SIG-M5 treated with dmso at 0.1 percent for 504 hours (cell line): ENCODE data around the gene ZNF281.

Experiments used
- DNase-seq: peaks from one replicate; lab custom pipeline; 2025; ENCODE audit not compliant: unreplicated experiment; lab: John Stamatoyannopoulos, UW

The ZNF281 gene

DNA sequence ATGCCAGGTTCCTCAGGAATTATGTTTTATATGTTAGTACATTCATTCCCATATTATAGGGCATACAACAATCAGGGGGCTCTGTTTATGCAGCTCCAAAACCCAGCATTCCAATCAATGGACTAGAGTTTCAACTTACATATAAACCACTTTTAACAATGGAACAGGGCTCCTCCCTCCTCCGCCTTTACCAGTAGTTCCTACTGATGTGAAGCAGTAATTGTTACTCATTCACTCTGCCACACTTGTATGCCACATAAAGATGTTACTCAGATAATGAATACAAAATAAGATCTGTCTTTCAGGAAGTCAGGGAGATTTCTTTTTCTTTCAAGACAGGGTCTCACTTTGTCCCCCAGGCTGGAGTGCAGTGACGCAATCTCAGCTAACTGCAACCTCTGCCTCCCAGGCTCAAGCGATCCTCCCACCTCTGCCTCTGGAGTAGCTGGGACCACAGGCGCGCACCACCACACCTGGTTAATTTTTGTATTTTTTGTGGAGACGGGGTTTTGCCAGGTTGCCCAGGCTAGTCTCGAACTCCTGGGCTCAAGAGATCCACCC is 17.1 kb downstream of the ZNF281 start:
- no peak for DNase-seq

DNA sequence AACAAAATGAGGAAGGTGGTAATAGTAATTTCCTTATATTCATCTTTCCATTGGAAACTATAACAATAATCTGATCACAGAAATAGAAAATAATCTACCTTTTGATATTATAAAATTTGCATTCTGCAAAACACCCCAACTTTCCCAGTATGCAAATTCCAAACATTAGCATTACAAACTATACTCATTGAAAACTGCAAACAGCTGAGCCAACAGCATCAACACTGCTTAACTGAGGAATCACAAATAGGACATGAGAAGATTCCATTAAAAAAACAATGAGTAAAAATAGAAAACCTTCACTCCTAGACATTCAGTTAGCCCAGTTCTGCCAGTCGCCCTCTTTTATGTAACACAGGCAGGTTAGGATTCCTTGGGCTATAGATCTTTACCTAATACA is 18.1 kb downstream of the ZNF281 start:
- DNase-seq: no peak

- DNase-seq: no peak
These were observed 21.0 kb downstream of the ZNF281 start for GRCh38 chr1:200388791-200389190.

- DNase-seq: no peak
These were observed 23.4 kb downstream of the ZNF281 start for GRCh38 chr1:200386416-200386815.

GRCh38 chr1:200384818-200385390 is 24.9 kb downstream of the ZNF281 start:
- DNase-seq: no peak

DNA sequence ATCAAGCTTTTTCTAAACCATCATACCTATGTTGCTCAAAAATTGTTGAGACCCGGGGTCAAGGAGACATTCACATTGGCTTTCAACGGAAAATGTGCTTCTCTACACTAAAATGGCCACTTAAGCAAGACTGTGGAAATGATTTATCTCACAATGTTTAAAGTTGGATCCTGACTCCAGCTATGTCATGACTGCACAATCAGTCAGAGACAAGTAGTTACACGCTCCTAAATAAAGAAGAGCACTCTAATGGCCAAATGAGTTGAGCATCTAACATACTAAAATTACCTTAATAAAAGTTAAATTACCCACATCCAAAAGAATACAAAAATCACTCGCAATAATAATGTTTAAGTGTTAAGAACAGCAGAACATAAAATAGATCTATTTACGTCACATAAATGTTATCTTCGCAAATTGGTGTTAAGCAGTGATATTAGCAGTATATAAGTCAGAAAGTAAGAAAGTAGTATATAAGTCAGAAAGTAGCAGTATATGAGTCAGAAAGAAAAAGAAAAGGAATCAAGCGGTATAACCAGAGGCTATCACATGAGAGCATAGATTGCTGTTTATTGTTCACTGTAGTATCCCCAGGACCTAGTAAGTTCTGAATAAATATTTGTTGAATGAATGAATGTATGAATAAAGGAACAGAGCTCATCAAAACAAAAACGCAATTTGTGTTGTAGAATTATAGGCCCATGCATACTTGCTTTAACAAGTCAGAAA is 28.4 kb downstream of the ZNF281 start:
- no peak for DNase-seq

DNA sequence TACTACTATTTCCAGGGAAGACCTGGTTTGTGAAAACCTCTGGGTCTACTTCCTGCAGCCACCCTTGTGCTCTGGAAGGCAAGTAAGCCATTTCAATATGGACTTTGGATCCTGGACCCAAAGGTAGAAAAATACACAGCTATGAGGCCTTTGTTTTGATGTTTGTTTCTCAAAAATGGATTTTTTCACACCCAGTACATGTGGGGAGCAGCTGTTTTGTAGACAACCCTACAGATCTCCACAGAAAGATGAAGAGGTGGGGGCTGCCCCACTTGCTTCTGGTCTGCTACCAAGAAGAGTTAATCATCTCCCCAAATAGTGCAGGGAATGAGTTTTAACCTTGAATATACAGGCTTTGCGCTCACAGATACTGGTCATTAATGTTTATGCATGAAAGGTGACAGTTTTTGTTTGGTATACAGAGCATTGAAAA is 29.2 kb downstream of the ZNF281 start:
- DNase-seq: no peak

GRCh38 chr1:200379940-200380588 is 29.8 kb downstream of the ZNF281 start:
- no peak for DNase-seq

GRCh38 chr1:200379432-200379757 is 30.4 kb downstream of the ZNF281 start:
- no peak for DNase-seq

- no peak for DNase-seq
These were observed 31.7 kb downstream of the ZNF281 start for GRCh38 chr1:200378096-200378495.

GRCh38 chr1:200376528-200376927 is 33.3 kb downstream of the ZNF281 start:
- DNase-seq: no peak

DNA sequence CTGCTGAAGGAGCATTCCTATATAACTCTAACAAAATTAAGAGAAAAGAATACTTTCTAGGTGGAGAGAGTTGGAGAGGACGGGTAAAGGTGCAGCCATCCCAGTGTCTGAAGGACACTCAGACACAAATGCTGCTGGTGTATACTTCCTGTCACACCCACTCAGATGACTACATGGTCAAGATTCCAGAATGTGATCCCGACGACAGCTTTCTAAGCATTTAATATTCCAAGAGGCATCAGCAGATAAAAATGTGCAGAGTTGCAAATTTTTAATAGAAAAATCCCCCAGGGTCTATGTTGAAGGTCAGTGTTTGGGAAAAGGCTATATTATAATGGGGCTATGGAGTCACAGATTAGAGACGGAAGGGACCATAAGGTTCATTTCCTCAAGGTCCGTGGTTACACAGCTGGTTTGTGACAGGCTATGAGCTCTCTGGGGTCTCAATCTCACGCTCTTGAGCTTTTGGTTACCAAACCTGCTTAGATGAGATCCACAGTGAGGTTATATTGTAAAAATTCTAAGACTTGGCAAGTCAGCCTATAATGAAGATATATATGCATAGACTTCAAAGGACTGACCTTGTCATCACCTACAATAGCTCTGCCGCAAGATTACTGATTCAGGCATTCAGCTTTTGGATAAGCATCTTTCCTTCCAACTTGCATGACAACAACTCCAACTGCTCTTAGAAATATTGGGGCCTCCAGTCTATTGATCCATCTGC is 35.1 kb downstream of the ZNF281 start:
- DNase-seq: no peak

DNA sequence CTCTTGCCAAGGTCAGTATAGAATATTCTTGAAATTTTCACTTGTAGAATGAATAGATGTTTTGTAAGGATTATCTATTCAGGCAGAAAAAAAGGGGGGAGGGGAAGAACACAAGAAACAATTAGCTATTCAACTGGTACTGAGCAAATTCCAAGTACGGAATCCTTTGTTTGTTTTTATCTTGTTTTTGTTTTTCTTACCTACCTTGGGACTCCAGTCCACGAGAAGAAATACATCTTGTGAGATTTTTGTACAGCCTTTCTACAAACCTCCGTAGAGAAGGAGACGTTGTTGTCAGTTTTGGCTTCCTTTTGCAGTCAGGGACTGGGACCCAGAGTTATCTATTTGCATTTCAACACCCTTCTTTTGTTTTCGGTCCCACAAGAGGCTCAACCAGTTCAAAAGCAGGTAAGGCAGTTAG is 36.0 kb downstream of the ZNF281 start:
- DNase-seq: no peak

DNA sequence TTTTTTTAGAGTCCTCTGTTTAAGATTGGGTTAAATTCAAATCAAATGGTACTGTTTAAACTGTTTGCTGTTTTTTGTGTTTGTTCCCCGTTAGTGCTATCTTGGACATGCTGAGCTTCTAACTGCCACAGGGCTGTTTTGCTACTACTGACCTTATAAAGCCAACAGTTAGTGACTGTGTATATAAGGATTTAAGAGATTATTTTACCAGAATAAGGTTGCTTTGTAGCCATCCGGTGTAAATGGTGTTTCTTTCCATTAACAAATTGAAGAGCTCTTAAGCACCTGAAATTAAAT is 37.0 kb downstream of the ZNF281 start:
- DNase-seq: no peak

DNA sequence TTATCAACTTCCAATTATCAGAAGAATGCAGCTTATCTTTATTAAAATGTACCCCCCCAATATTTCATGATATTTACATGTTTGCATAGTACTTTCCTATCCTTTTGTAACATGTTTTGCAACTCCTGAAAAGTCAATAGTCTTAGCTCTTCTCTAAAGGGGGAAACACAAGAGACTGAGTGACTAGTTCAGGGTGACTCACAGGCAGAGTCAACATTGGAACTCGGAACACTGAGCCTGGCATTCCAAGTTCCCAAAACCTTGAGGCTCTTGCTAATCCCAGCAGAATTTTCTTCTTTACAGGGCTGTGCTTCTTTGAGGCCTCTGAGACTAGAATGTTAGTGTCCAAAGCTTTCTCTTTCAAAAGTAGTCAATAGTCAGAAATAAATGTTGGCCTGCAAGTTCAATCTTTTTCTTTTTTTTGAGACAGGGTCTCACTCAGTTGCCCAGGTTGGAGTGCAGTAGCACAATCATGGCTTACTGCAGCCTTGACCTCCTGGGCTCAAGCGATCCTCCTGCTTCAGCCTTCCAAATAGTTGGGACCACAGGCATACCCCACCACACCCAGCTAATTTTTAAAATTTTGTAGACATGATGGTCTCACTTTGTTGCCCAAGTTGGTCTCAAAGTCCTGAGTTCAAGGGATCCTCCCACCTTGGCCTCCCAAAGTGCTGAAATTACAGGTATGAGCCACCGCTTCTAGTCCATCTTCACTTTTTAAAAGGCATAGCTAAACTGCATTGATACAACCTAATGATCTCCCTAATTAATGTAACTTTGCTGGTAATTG is 37.5 kb downstream of the ZNF281 start:
- DNase-seq: peak; percentile 84

- DNase-seq: no peak
These were observed 40.1 kb downstream of the ZNF281 start for GRCh38 chr1:200369706-200370105.

- no peak for DNase-seq
These were observed 40.7 kb downstream of the ZNF281 start for GRCh38 chr1:200369131-200369530.

DNA sequence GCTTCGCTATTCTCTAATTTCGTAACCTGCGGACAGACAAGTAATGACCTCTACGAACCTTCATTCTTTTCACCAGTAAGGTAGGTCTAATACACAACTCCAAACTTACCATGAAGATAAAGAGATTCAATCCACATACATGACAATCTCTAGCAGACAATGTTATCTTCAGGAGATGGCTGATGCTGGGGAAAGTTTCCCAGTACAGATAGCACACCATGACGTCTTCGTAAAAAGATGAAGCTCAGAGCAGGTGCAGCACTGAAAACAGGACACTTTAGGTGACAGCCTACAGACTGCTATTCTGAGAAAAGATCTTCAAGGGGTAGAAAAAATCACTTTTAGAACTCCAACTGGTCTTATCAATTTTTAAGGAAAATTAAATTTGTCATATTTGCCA is 41.3 kb downstream of the ZNF281 start:
- DNase-seq: no peak

GRCh38 chr1:200367841-200368534 is 41.8 kb downstream of the ZNF281 start:
- DNase-seq: peak; percentile 97

DNA sequence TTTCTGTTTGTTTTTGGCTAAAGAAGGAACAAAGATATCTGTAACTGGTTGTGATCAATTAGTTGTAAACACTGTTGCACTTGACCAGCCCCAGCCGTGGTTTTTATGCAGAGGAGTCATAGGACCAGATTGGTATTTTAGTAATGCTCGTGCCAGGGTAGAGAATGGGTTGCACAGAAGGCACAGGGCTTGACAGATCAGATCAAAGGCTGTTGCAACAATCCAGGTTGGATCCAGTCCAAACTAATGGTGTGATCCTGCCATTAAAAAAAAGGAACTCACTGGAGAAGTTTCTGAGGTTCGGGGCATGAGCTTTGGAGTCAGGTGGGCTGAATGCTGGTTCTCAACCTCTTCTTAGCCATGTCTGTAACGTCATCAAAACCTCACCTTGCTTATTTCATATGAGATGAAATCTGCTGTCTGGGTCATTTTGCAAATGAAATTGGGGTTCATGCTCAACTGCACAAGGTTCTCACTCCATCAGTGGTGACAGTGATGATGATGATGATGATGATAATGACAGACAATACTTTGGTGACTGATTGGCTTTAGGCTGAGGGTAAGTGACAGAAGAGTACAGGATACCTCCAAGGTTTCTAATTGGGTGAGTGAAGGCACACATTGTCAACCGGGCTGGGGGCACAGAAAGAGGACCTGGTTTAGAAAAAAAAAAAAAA is 43.1 kb downstream of the ZNF281 start:
- no peak for DNase-seq
